PC-9 (cell line): Measurements from ENCODE around the gene HDAC1. TPM values are rescaled to one million over a fixed set of nuclear protein-coding genes. Genes with fewer than 3 reads are reported as not detected.

Experiments
- BruUV-seq: library from RNA; stranded (reverse); fragments of 400-500 nt; replicated peaks from 2 replicates; lab custom pipeline; 2021; lab: Mats Ljungman, UMichigan
- CTCF ChIA-PET: fragments of 300-600 bp; sonication (Branson Sonifier 250); formaldehyde crosslinking; loops from one replicate; lab custom pipeline; 2022; ENCODE audit warnings: antibody characterized with exemption; lab: Charles Lee
- POLR2A ChIA-PET: fragments of 300-600 bp; sonication (Branson Sonifier 250); formaldehyde crosslinking; loops from one replicate; lab custom pipeline; 2022; ENCODE audit warnings: antibody characterized with exemption; ENCODE audit not compliant: unreplicated experiment; lab: Charles Lee
- DNase-seq, 2 experiments: peaks; one replicate each; pipeline versions ENCODE4 v3.0.0 to v3.0.0-alpha.2; 2015 to 2022; ENCODE audit warnings: mixed read lengths in 1 of 2
- H2AFZ ChIP-seq: fragments of 200-600 bp; sonication (generic); 2 replicates; pipeline ENCODE4 v1.8.1; 2017; ENCODE audit warnings: antibody characterized with exemption
- H3F3A ChIP-seq: fragments of 200-600 bp; sonication (generic); 2 replicates; pipeline ENCODE4 v1.8.1; 2017; ENCODE audit warnings: antibody characterized with exemption, mild to moderate bottlenecking, low read depth; ENCODE audit not compliant: insufficient read depth
- H3K27ac ChIP-seq: fragments of 200-600 bp; sonication (generic); 2 replicates; pipeline ENCODE4 v1.6.1; 2016; ENCODE audit warnings: mixed run types
- H3K27me3 ChIP-seq: fragments of 200-600 bp; sonication (generic); 2 replicates; pipeline ENCODE4 v1.6.1; 2016; ENCODE audit warnings: low read depth, mixed run types; ENCODE audit not compliant: insufficient read depth
- H3K36me3 ChIP-seq: fragments of 200-600 bp; sonication (generic); 2 replicates; pipeline ENCODE4 v1.6.1; 2016; ENCODE audit warnings: low read depth, mixed run types
- H3K4me1 ChIP-seq: fragments of 200-600 bp; sonication (generic); replicated peaks from 2 replicates; pipeline ENCODE4 v1.6.1; 2016; ENCODE audit warnings: mixed run types; ENCODE audit not compliant: insufficient read depth
- H3K4me2 ChIP-seq: fragments of 200-600 bp; sonication (generic); 2 replicates; pipeline ENCODE4 v1.6.1; 2017; ENCODE audit warnings: mixed run types
- H3K4me3 ChIP-seq: fragments of 200-600 bp; sonication (generic); 2 replicates; pipeline ENCODE4 v1.6.1; 2016; ENCODE audit warnings: mixed run types
- H3K79me2 ChIP-seq: fragments of 200-600 bp; sonication (generic); 2 replicates; pipeline ENCODE4 v1.6.1; 2017; ENCODE audit warnings: low read depth, mixed run types
- H3K9me2 ChIP-seq: fragments of 200-600 bp; sonication (generic); 2 replicates; pipeline ENCODE4 v1.8.1; 2017; ENCODE audit warnings: mild to moderate bottlenecking; ENCODE audit not compliant: insufficient read depth
- H3K9me3 ChIP-seq: fragments of 200-600 bp; sonication (generic); 2 replicates; pipeline ENCODE4 v1.8.1; 2016; ENCODE audit warnings: low read depth; ENCODE audit not compliant: insufficient read depth
- H4K20me1 ChIP-seq: fragments of 200-600 bp; sonication (generic); 2 replicates; pipeline ENCODE4 v1.8.1; 2017; ENCODE audit not compliant: insufficient read depth
- EZH2 ChIP-seq: fragments of 200-600 bp; sonication (generic); IDR thresholded peaks from 2 replicates; pipeline ENCODE4 v1.8.0; 2017; ENCODE audit warnings: antibody characterized with exemption, low read depth
- intact Hi-C: fragments of 100-400 bp; cut with micrococcal nuclease; formaldehyde crosslinking; loops from one replicate; pipeline ENCODE4 v1.10.0; 2022; ENCODE audit not compliant: unreplicated experiment
- total RNA-seq: library from RNA; stranded (reverse); gene quantifications from 2 replicates; pipeline ENCODE4 v1.2.3, GENCODE V29; 2021
- TF ChIP-seq, protein P1 (sequence below): fragments of 200-600 bp; sonication (generic); conservative IDR thresholded peaks from 2 replicates; pipeline ENCODE4 v1.6.1; 2017; ENCODE audit warnings: mixed run types, antibody characterized with exemption, mild to moderate bottlenecking, moderate library complexity

Gene HDAC1
- total RNA-seq, 1 experiment from 2014 or later = 171 TPM

DNA sequence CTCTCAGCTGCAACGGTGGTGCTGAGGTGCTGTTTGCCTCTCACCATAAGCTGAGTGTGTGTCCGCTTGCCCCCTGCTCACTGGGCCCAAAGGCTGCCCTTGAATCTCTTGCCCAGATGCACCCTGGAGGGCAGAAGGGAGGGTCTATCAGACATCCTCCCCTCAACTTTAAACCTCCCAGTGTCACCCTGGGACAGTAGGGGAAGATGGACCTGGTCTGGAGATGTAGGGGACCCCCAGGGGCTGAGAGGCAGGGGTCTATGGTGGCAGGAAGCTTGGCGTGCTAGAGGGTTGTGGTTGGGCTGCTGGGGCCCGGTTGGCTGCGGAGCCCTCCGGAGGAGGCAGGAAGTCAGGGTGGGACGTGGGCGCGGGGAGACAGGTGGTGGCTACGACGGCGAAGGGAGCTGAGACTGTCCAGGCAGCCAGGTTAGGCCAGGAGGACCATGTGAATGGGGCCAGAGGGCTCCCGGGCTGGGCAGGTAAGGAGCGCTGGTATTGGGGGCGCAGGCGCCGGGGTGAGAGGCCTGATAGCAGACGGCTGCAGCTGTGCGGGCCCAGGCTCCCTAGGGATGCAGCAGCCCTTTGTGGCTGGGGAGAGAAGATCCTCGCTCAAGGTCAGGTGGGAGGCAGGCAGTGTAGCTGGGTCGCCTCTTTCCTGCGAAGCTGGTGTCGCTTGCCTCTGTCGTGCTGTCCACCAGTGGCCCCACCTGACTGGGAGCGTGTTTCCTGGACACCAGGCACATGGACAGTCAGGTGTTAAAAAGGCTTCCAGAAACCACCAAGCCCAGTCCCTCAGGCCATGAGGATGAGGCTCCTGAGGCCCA lies 40.8 kb upstream of the HDAC1 start, which contains the start of gene LCK:
TSS of gene LCK (plus strand) at position 373 of the 824 bp plus-strand sequence. CDS start 23,065 bp downstream, outside the sequence.
- H2AFZ ChIP-seq = no peak within 1 kb of the TSS
- no peak within 1 kb of the TSS for H3K27ac ChIP-seq
- no peaks in the 10 kb centered on the region for H3K9me3 ChIP-seq
- no peaks in the 10 kb centered on the region for H4K20me1 ChIP-seq
- no peaks in the 10 kb centered on the region for H3K27me3 ChIP-seq
- intact Hi-C loops = no loop called here
- BruUV-seq = no TSS peak
- TF ChIP-seq EZH2 = no peak
- TF ChIP-seq, protein P1, sequence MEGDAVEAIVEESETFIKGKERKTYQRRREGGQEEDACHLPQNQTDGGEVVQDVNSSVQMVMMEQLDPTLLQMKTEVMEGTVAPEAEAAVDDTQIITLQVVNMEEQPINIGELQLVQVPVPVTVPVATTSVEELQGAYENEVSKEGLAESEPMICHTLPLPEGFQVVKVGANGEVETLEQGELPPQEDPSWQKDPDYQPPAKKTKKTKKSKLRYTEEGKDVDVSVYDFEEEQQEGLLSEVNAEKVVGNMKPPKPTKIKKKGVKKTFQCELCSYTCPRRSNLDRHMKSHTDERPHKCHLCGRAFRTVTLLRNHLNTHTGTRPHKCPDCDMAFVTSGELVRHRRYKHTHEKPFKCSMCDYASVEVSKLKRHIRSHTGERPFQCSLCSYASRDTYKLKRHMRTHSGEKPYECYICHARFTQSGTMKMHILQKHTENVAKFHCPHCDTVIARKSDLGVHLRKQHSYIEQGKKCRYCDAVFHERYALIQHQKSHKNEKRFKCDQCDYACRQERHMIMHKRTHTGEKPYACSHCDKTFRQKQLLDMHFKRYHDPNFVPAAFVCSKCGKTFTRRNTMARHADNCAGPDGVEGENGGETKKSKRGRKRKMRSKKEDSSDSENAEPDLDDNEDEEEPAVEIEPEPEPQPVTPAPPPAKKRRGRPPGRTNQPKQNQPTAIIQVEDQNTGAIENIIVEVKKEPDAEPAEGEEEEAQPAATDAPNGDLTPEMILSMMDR = no peak
- no peak within 1 kb of the TSS for H3K4me3 ChIP-seq
- H3K9me2 ChIP-seq = no peaks in the 10 kb centered on the region
- no peaks in the 10 kb centered on the region for H3K4me1 ChIP-seq
- ChIA-PET POLR2A (no interaction called here), CTCF (no interaction called here)
- no peak for DNase-seq
- H3F3A ChIP-seq = no peaks in the 10 kb centered on the region
- no peaks in the 10 kb centered on the region for H3K36me3 ChIP-seq
- H3K4me2 ChIP-seq = no peak within 1 kb of the TSS
- no peaks in the 10 kb centered on the region for H3K79me2 ChIP-seq

DNA sequence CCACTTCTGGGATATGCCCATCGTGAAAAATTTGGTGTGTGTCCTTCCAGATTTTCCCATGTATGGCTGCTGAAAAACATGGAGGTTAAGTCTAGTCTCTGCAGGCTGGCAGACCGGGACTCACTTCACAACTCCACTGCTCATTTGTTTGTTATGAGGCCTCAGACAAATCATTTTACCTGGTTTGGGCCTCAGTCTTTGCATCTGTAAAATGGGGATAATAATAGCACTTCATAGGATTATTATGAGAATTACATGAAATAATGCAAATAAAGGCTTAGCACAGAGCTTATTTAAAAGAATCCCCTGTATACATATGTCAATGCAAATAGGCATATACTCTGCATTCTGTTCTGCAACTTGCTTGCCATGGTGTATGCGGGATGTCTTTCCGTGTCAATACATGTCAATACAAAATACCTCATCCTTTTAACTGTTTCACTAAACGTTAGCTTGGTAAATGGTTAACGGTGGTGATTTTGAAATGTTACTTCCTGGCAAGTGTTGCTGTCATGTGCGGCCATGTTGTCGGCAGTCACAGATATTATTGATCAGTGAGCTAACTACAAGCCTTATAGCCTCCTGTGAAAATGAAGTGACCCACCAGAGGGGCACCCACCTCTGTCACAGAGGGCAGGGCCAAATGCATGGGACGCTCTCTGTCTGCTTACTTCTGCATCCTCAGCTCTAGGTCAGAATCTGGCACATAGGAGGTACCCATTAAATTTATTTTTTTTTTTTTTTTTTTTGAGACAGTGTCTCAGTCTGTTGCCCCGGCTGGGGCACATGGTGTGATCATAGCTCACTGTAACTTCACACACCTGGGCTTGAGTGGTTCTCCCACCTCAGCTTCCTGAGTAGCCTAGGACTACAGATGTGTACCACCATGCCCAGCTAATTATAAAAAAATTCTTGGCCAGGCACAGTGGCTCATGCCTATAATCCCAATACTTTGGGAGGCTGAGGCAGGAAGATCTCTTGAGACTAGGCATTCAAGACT lies 36.5 kb upstream of the HDAC1 start:
- no peaks in the 10 kb centered on the region for H4K20me1 ChIP-seq
- no peak overlapping the region for H3K4me2 ChIP-seq
- H2AFZ ChIP-seq = no peak overlapping the region
- no peaks in the 10 kb centered on the region for H3F3A ChIP-seq
- H3K4me1 ChIP-seq = no peaks in the 10 kb centered on the region
- no peaks in the 10 kb centered on the region for H3K36me3 ChIP-seq
- DNase-seq = no peak
- TF ChIP-seq, protein P1 = no peak
- no peak for TF ChIP-seq EZH2
- H3K79me2 ChIP-seq = no peaks in the 10 kb centered on the region
- BruUV-seq = no TSS peak
- CTCF ChIA-PET = no interaction called here
- intact Hi-C loops = no loop called here
- H3K27me3 ChIP-seq = no peaks in the 10 kb centered on the region
- no peaks in the 10 kb centered on the region for H3K9me2 ChIP-seq
- POLR2A ChIA-PET = no interaction called here
- no peak overlapping the region for H3K4me3 ChIP-seq
- H3K27ac ChIP-seq = no peak overlapping the region
- no peaks in the 10 kb centered on the region for H3K9me3 ChIP-seq

DNA sequence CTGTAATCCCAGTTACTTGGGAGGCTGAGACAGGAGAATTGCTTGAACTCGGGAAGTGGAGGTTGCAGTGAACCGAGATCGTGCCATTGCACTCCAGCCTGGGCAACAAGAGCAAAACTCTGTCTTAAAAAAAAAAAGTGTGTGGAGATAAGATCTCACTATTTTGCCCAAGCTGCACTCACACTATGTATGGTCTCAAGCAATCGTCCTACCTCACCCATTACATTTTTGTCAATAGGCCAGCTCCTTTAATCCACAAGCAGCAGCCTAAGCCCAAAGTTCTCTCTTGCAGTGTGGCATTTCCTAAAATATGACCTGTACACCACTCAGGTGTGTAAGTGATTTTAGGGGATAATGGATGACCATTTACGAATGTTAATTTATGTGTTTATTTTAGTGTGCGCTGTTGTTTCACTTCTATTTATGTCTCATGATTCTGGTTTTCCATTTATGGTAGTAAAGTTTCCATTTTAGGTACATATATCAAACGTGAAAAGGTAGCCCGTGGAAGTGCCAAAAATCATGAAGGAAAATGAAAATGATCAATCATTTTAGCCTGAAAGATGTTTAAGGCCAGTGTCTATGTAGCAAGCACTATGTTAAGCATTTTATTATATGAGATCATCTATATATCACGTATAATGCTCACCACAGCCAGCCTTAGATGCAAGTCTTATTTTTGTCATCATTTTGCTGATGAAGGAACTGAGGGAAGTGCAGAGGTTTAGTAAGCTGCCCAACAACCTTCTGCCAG lies 35.2 kb upstream of the HDAC1 start:
- no peak overlapping the region for H2AFZ ChIP-seq
- H4K20me1 ChIP-seq = no peaks in the 10 kb centered on the region
- intact Hi-C loops = no loop called here
- no peak overlapping the region for H3K27ac ChIP-seq
- no TSS peak for BruUV-seq
- no peaks in the 10 kb centered on the region for H3K9me3 ChIP-seq
- no peaks in the 10 kb centered on the region for H3K27me3 ChIP-seq
- H3K4me2 ChIP-seq = no peak overlapping the region
- H3K79me2 ChIP-seq = no peaks in the 10 kb centered on the region
- POLR2A ChIA-PET = interaction anchor here (0.5 kb wide), 1 partner anchor 324 kb away, joined by 6 read pairs; no protein-coding TSS in a partner anchor
- H3K36me3 ChIP-seq = no peaks in the 10 kb centered on the region
- H3F3A ChIP-seq = no peaks in the 10 kb centered on the region
- no peak for DNase-seq
- CTCF ChIA-PET = no interaction called here
- no peak overlapping the region for H3K4me3 ChIP-seq
- H3K9me2 ChIP-seq = no peaks in the 10 kb centered on the region
- no peaks in the 10 kb centered on the region for H3K4me1 ChIP-seq
- TF ChIP-seq EZH2 = no peak
- TF ChIP-seq, protein P1 = no peak
